Inferior parietal cortex (tissue), 1 donor: Measurements from ENCODE around the gene EVI2A.
"Not testable (repeated sequence)": the region's sequence is repeated elsewhere in the genome, so short reads cannot be mapped to it uniquely, and the experiment has no call there.

ENCODE experiments used
- DNase-seq: peaks from one replicate; pipeline ENCODE4 v3.0.0-alpha.2; 2016; ENCODE audit errors: extremely low spot score

Gene EVI2A, protein sequence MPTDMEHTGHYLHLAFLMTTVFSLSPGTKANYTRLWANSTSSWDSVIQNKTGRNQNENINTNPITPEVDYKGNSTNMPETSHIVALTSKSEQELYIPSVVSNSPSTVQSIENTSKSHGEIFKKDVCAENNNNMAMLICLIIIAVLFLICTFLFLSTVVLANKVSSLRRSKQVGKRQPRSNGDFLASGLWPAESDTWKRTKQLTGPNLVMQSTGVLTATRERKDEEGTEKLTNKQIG

GRCh38 chr17:31321481-31321880 is at the start of gene EVI2A:
Gene EVI2A (minus strand): TSS chr17:31321622. CDS start chr17:31319013, 2,609 bp downstream.
- peak; percentile 85 for DNase-seq

- DNase-seq: no peak
These were observed 47.8 kb upstream of the EVI2A start for GRCh38 chr17:31369266-31369665.

DNA sequence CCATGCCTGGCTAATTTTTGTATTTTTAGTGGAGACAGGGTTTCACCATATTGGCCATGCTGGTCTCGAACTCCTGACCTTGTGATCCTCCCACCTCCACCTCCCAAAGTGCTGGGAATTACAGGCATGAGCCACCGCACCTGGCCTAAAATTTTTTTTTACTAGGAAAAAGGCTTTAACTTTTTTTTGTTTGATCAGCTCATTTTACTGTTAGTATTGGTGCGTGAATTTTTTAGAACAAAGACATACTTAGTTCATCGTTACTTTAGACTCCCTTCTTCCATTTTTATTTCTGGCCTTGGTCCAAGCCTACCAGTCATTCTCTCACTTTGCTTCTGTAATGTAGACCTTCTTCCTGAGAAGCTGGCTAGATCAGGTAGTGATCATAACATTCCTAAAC is 44.7 kb upstream of the EVI2A start:
- DNase-seq: no peak

- DNase-seq: no peak
These were observed 42.6 kb upstream of the EVI2A start for GRCh38 chr17:31364012-31364411.

DNA sequence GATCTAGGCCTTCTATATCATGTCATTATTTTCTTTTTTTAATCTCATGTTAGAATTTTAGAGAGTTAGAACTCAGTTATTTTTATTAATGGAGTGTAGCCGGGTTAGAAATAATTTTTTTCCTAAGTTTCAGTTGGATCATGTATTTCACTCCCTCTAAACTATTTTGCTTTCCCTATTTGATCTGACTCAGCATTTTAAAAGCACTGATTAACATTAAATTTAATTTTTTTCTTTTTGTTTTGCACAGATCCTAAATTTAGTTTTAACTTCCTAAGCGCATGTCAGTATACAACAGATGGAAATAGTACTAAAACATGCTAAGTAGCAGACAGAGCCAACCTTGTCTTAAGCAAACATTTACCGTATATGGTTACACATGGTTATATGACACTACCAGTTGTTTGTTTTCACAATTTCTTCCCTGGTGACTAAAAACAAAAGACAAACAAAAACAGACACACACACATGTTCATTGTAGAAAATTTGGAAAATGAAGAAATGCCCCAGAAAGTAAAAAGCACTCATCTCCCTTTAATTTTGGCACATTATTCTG is 36.5 kb upstream of the EVI2A start:
- DNase-seq: no peak

- no peak for DNase-seq
These were observed 35.7 kb upstream of the EVI2A start for GRCh38 chr17:31357091-31357490.

GRCh38 chr17:31355935-31356334 is 34.5 kb upstream of the EVI2A start:
- DNase-seq: no peak

GRCh38 chr17:31349454-31349853 is 28.0 kb upstream of the EVI2A start:
- no peak for DNase-seq

DNA sequence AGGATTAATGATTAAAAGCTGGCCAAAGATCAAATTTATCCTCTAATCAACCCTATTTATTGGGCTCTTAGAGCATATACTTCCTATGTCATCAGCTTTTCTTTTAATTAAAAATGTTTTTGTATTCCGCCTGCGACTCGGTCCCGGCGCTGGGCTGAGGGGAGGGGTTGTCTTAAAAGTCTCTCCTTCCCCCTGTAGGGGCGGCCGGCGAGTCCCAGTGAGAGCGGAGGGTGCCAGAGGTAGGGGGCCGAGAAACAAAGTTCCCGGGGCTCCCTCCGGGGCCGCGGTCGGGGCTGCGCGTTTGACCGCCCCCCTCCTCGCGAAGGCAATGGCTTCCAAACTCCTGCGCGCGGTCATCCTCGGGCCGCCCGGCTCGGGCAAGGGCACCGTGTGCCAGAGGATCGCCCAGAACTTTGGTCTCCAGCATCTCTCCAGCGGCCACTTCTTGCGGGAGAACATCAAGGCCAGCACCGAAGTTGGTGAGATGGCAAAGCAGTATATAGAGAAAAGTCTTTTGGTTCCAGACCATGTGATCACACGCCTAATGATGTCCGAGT is 23.8 kb upstream of the EVI2A start:
- DNase-seq: not testable (repeated sequence)

GRCh38 chr17:31339906-31340661 is 18.7 kb upstream of the EVI2A start:
- DNase-seq: peak; percentile 56

GRCh38 chr17:31329221-31329620 is 7.8 kb upstream of the EVI2A start:
- no peak for DNase-seq

DNA sequence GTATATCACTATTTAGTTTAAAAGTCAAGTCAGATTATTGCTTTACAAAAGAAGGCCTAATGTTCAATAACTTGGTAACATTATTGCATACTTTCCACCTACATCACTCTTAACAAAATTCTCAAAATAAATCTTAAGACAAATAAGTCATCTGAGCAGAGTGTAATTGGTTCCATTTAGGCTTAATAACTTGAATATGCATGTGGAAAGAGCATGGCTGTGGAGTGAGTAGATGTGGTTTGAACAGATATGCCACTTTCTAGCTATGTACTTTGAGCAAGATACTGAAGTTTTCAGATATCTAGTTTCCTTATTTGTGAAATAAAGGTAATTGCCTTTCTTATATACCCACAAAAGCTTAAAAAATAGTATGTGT is 6.7 kb upstream of the EVI2A start:
- no peak for DNase-seq

DNA sequence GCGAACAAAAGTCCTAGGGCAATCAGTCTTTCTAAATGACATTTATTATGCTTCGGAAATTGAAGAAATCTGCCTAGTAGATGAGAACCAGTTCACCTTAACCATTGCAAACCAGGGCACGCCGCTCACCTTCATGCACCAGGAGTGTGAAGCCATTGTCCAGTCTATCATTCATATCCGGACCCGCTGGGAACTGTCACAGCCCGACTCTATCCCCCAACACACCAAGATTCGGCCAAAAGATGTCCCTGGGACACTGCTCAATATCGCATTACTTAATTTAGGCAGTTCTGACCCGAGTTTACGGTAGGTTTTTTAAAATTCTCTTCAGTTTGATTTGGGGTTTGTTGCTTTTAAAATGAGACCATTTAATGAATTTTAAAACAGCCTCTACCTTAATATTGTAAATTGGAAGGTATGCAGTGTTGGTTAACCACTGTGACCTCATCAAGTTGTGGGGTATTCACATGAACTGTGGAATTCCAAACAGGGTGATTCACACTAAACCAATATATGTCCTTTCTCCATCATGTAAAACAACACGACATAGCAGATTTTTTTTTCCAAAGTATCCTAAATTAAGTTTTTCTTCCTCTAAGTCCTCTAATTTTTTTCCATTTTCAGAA is 6.2 kb upstream of the EVI2A start:
- no peak for DNase-seq

DNA sequence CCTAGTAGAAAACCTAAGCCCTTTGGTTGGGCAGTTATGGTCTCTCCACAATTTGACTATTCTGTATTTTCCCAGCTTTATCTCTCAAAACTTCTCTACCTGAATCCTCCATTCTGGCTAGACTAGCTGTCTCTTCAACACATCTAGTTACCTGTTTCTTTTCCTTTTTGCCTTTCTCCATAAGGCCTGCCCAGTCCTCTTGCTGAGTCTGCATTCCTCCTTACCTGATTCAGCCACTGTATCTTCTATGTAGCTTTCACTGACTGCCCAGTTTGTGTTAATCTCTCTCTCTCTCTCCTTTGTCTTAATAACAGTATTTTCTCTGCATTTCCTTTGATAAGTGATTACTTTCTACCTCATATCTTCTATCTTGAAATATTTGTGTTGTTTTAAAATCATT is 2.1 kb upstream of the EVI2A start:
- no peak for DNase-seq

DNA sequence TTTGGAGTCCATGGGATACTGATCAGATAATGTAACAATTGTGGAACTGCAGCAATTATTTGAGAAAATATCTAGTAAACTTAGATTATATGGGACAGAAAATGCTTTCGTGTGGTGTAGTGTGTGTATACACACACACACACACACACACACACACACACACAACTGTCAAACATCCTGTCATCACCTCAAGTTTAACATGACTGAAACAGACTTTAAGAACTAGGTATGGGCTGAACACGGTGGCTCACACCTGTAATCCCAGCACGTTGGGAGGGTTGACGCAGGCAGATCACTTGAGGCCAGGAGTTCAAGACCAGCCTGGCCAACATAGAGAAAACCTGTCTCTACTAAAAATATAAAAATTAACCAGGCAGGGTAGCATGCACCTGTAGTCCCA is 544 bp upstream of the EVI2A start:
- DNase-seq: no peak

GRCh38 chr17:31320791-31321190 is 631 bp downstream of the EVI2A start:
- DNase-seq: peak; percentile 60

DNA sequence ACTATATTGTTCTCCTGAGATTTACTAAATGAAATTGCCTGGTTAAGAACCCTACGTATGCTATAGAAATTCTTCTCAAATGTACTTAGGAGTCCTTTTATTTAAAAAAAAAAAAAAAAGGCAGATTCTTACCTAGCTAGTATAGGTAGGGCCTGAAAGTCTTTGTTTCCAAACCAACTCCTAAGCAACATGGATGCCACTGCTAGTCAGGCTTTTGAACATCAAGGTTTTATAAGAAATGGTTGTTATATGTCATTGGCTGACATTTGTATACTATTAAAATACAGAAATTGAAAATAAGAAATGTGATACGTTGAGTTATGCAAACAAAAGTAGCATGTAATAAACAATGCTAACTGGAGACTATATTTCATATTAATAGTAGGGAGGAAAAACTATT is 1.2 kb downstream of the EVI2A start:
- DNase-seq: no peak

GRCh38 chr17:31318851-31319661 is 2.4 kb downstream of the EVI2A start:
- DNase-seq: no peak

DNA sequence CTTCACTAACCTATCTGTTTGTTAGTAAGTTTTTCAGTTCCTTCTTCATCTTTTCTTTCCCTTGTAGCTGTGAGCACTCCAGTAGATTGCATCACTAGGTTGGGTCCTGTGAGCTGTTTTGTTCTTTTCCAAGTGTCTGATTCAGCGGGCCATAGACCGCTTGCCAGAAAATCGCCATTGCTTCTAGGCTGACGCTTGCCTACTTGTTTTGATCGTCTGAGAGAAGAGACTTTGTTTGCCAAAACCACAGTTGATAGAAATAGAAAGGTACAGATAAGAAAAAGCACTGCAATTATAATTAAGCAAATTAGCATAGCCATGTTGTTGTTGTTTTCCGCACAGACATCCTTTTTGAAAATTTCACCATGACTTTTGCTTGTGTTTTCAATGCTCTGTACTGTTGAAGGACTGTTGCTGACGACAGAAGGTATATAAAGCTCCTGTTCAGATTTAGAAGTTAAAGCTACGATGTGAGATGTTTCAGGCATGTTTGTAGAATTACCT is 3.1 kb downstream of the EVI2A start:
- DNase-seq: peak; percentile 87

- no peak for DNase-seq
These were observed 6.7 kb downstream of the EVI2A start for GRCh38 chr17:31314782-31315100.

DNA sequence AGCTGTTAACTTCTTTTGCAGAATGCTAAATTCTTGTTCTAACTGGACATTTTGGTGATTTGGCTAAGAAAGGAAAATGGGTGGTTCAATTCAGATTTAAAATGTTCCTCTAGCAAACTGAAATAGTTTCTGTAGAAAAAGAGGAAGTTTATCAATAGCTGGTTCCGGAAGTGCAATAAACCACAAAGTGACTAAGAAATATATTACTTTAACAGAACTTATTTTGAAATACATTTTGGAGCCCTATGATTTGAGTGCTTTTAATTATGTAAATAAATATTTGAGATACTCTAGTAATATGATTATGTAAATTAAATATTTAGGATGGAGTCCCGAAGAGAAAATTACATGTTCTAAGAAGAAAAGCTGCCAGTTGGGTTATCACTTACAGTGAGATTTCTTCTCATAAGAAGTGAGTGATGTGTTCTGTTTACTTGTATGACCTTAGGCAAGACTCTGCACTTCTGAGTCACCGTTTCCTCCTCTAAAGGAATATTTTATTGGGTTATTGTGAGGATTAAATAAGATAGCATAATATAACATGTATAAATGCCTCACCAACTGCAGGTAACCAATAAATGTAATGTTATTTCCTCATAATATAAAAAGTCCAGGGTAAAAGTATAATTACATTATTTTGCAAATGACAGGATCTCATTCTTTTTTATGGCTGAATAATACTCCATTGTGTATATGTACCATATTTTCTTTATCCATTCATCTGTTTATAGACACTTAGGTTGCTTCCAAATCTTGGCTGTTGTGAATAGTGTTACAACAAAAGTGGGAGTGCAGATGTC is 7.2 kb downstream of the EVI2A start, which contains the start of gene EVI2B:
TSS of gene EVI2B (minus strand) at position 73 of the 800 bp plus-strand sequence. CDS start 8,445 bp downstream, outside the sequence.
- no peak for DNase-seq
